ENCODE data around the gene CEP128.

CEP128 gene

GRCh38 chr14:80535171-80535570 lies 406.4 kb downstream of the CEP128 start:
- DNase-seq: no peak

GRCh38 chr14:80523518-80524117 lies 417.9 kb downstream of the CEP128 start:
- DNase-seq: no peak

GRCh38 chr14:80522936-80523335 lies 418.6 kb downstream of the CEP128 start:
- no peak for DNase-seq

- no peak for DNase-seq
Observed at GRCh38 chr14:80522411-80522810, 419.1 kb downstream of the CEP128 start.

GRCh38 chr14:80521456-80521855 lies 420.1 kb downstream of the CEP128 start:
- no peak for DNase-seq

GRCh38 chr14:80519002-80519401 lies 422.5 kb downstream of the CEP128 start:
- DNase-seq: no peak

- no peak for DNase-seq
Observed at GRCh38 chr14:80518173-80518572, 423.4 kb downstream of the CEP128 start.

GRCh38 chr14:80507292-80507869 lies 434.2 kb downstream of the CEP128 start:
- no peak for DNase-seq

GRCh38 chr14:80504781-80505180 lies 436.8 kb downstream of the CEP128 start:
- DNase-seq: no peak

GRCh38 chr14:80498533-80498932 lies 443.0 kb downstream of the CEP128 start:
- no peak for DNase-seq

- DNase-seq: no peak
Observed at GRCh38 chr14:80496090-80496489, 445.4 kb downstream of the CEP128 start.

GRCh38 chr14:80494769-80495168 lies 446.8 kb downstream of the CEP128 start:
- DNase-seq: no peak

GRCh38 chr14:80493620-80494019 lies 447.9 kb downstream of the CEP128 start:
- no peak for DNase-seq

GRCh38 chr14:80491650-80492049 lies 449.9 kb downstream of the CEP128 start:
- no peak for DNase-seq

- no peak for DNase-seq
Observed at GRCh38 chr14:80491131-80491530, 450.4 kb downstream of the CEP128 start.

GRCh38 chr14:80489513-80489912 lies 452.0 kb downstream of the CEP128 start:
- no peak for DNase-seq

GRCh38 chr14:80485764-80486163 lies 455.8 kb downstream of the CEP128 start:
- no peak for DNase-seq

- DNase-seq: no peak
Observed at GRCh38 chr14:80483331-80483730, 458.2 kb downstream of the CEP128 start.

- DNase-seq: no peak
Observed at GRCh38 chr14:80477388-80478160, 464.0 kb downstream of the CEP128 start.

GRCh38 chr14:80475074-80475473 lies 466.5 kb downstream of the CEP128 start:
- DNase-seq: no peak

- no peak for DNase-seq
Observed at GRCh38 chr14:80468331-80469122, 473.0 kb downstream of the CEP128 start.

GRCh38 chr14:80465546-80466220 lies 475.9 kb downstream of the CEP128 start:
- DNase-seq: no peak
